K562 (cell line): ENCODE data around the gene ATP9B. TPM values are rescaled to one million over a fixed set of nuclear protein-coding genes. Genes with fewer than 3 reads are reported as not detected.

Experiments
- ZNF3 ChIP-seq: fragments of 250-450 bp; sonication (Bioruptor Pico); IDR thresholded peaks from 2 replicates; pipeline ENCODE4 v1.5.0; 2021; ENCODE audit warnings: mild to moderate bottlenecking, moderate library complexity
- ZNF347 ChIP-seq: fragments of 450-650 bp; formaldehyde crosslinking; IDR thresholded peaks from 2 replicates; pipeline ENCODE4 v1.4.0; 2020; ENCODE audit warnings: low read depth, mild to moderate bottlenecking, moderate library complexity
- polyA plus RNA-seq, 8 experiments: library from polyadenylated mRNA; depleted of rRNA in 4 of 8; stranded (reverse) in 5 of 8; unstranded in 3 of 8; fragments of >200 nt; fragmentation: Nextera tagmentation in 2 of 8; fragmentation: Illumina TruSeq in 1 of 8; extraction: Ambion mirVana in 2 of 8; extraction: Trizol in 1 of 8; gene quantifications; 2 replicates each; pipeline versions ENCODE4 v1.2.1 to v1.2.3, GENCODE V29; 2011 to 2014; ENCODE audit warnings: inconsistent platforms in 1 of 8, missing spikeins in 1 of 8
- total RNA-seq, 7 experiments: library from RNA; depleted of rRNA in 6 of 7; stranded (reverse); fragments of >200 nt in 6 of 7; fragmentation: Illumina TruSeq in 2 of 7; extraction: Trizol in 2 of 7; gene quantifications; 2 replicates each; pipeline versions ENCODE4 v1.2.1 to v1.2.3, GENCODE V29; 2011 to 2021; ENCODE audit warnings: low replicate concordance in 1 of 7
- TF ChIP-seq, protein P1 (sequence below): fragments of 250-450 bp; sonication (Bioruptor Pico); IDR thresholded peaks from 2 replicates; pipeline ENCODE4 v1.4.0; 2020; ENCODE audit warnings: mild to moderate bottlenecking, moderate library complexity
- TF ChIP-seq, protein P2 (sequence below), 2 experiments: IDR thresholded peaks; 2 replicates each; pipeline ENCODE4 v1.6.1; 2012; ENCODE audit warnings: improper control_type of control experiment in 2 of 2, low read depth in 2 of 2, low read length in 2 of 2, borderline replicate concordance in 1 of 2

ATP9B gene
- total and polyA plus RNA-seq, 9 of the 15 experiments (the other 6 are each of a cell fraction or from before 2014, with no cell fraction given), result 0.66 to 13.2 (median 7.9) TPM

DNA sequence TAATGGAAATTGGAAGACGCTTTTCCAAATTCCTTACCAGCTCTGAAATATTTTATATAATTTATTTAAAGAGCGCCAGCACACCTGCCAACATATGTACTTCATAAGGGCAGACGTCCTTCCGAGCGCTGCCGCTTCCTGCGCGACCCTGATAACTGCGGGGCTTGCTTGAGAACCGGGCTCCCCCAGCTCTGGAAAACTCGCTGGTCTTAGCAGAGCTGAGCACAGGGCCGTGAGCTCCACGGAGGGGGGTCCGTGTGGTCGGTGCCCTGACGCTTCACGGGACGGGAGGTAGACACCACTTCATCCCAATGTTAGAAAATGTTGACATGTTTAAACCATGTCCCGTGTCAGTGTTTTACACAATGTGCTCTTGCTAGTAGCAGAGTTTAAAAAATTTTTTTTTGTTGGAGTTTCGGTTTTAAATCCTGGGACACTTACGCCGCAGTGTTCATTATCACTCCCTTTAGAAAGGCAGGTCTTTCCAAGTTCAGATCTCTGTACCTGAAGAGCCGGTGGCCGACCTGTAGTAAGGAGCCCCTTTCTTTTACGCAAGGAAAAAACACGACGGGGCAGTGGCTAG lies 328.1 kb downstream of the ATP9B start (continued):
- TF ChIP-seq, protein P1, sequence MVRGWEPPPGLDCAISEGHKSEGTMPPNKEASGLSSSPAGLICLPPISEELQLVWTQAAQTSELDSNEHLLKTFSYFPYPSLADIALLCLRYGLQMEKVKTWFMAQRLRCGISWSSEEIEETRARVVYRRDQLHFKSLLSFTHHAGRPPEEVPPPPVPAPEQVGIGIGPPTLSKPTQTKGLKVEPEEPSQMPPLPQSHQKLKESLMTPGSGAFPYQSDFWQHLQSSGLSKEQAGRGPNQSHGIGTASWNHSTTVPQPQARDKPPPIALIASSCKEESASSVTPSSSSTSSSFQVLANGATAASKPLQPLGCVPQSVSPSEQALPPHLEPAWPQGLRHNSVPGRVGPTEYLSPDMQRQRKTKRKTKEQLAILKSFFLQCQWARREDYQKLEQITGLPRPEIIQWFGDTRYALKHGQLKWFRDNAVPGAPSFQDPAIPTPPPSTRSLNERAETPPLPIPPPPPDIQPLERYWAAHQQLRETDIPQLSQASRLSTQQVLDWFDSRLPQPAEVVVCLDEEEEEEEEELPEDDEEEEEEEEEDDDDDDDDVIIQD, result no peak
- TF ChIP-seq, protein P2, sequence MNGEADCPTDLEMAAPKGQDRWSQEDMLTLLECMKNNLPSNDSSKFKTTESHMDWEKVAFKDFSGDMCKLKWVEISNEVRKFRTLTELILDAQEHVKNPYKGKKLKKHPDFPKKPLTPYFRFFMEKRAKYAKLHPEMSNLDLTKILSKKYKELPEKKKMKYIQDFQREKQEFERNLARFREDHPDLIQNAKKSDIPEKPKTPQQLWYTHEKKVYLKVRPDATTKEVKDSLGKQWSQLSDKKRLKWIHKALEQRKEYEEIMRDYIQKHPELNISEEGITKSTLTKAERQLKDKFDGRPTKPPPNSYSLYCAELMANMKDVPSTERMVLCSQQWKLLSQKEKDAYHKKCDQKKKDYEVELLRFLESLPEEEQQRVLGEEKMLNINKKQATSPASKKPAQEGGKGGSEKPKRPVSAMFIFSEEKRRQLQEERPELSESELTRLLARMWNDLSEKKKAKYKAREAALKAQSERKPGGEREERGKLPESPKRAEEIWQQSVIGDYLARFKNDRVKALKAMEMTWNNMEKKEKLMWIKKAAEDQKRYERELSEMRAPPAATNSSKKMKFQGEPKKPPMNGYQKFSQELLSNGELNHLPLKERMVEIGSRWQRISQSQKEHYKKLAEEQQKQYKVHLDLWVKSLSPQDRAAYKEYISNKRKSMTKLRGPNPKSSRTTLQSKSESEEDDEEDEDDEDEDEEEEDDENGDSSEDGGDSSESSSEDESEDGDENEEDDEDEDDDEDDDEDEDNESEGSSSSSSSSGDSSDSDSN (IDR thresholded peaks at IDR 0.05; ENCODE audit: borderline replicate concordance in 1 of 2, low read depth in 2 of 2, low read length in 2 of 2), result no peak
- TF ChIP-seq ZNF347 (CRISPR knock-in tag), result no peak
- TF ChIP-seq ZNF3 (CRISPR knock-in tag), result no peak
